ENCODE data around the gene CEPT1.

DNA sequence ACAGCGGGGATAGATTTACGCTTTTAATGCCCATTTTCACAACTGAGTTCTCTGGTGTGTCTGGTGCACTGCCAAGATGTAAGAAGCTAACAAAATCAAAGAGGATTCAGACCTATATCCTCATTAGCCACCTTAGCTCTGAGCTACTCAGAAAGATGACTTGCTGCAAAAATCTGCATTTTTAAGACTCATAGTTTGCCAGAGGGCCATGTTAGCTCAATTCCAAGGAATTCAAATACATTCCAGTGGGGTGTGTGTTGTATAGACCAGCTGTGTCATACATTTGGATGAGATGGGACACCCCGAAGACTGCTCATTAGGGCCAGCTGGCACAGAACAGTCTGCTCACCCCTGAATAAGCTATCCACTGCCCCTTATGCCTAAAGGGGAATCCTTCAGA is 51.5 kb downstream of the CEPT1 start:
- TF ChIP-seq POLR2AphosphoS5 (IDR thresholded peaks at IDR 0.05; ENCODE audit: insufficient read depth, low read depth, low read length) (no peak), JUN (IDR thresholded peaks at IDR 0.05; ENCODE audit: borderline replicate concordance, insufficient read depth, insufficient read length, low read depth) (no peak), MYC (IDR thresholded peaks at IDR 0.05; ENCODE audit: low read depth, low read length) (no peak), POLR2A (IDR thresholded peaks at IDR 0.05; ENCODE audit: low read depth, low read length) (no peak), EZH2 (IDR thresholded peaks at IDR 0.05; ENCODE audit: borderline replicate concordance, low read depth, low read length, severe bottlenecking) (no peak), FOS (IDR thresholded peaks at IDR 0.05; ENCODE audit: borderline replicate concordance, insufficient read depth, low read length) (no peak)
- TF ChIP-seq, protein P1, sequence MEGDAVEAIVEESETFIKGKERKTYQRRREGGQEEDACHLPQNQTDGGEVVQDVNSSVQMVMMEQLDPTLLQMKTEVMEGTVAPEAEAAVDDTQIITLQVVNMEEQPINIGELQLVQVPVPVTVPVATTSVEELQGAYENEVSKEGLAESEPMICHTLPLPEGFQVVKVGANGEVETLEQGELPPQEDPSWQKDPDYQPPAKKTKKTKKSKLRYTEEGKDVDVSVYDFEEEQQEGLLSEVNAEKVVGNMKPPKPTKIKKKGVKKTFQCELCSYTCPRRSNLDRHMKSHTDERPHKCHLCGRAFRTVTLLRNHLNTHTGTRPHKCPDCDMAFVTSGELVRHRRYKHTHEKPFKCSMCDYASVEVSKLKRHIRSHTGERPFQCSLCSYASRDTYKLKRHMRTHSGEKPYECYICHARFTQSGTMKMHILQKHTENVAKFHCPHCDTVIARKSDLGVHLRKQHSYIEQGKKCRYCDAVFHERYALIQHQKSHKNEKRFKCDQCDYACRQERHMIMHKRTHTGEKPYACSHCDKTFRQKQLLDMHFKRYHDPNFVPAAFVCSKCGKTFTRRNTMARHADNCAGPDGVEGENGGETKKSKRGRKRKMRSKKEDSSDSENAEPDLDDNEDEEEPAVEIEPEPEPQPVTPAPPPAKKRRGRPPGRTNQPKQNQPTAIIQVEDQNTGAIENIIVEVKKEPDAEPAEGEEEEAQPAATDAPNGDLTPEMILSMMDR (IDR thresholded peaks at IDR 0.05; ENCODE audit: extremely low read depth in 1 of 2, insufficient read depth in 1 of 2, low read depth in 1 of 2, low read length in 2 of 2) = no peak
- TF ChIP-seq, protein P2, sequence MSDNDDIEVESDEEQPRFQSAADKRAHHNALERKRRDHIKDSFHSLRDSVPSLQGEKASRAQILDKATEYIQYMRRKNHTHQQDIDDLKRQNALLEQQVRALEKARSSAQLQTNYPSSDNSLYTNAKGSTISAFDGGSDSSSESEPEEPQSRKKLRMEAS (IDR thresholded peaks at IDR 0.05; ENCODE audit: insufficient read depth, insufficient read length) = no peak

All from endothelial cell of umbilical vein (primary cell).